Neural cell (in vitro differentiated cells): ENCODE results near the gene EMILIN1. TPM values are rescaled to one million over a fixed set of nuclear protein-coding genes. Genes with fewer than 3 reads are reported as not detected.

Source experiments
- H2AFZ ChIP-seq: fragments of 200-600, 300-800 bp; sonication (generic), shearing (Covaris generic); 2 replicates; pipeline ENCODE4 v1.6.0; 2014; ENCODE audit warnings: low read depth, mild to moderate bottlenecking, antibody characterized with exemption, low read length, moderate library complexity
- H3F3A ChIP-seq: fragments of 200-600 bp; shearing (Covaris generic); 2 replicates; pipeline ENCODE4 v1.6.1; 2016; ENCODE audit warnings: mild to moderate bottlenecking, moderate library complexity, mixed read lengths, antibody characterized with exemption, low read length; ENCODE audit not compliant: insufficient read depth, poor library complexity, severe bottlenecking
- H3K27ac ChIP-seq: fragments of 200-600, 300-800 bp; sonication (generic), shearing (Covaris generic); 2 replicates; pipeline ENCODE4 v1.5.1; 2014; ENCODE audit warnings: mild to moderate bottlenecking, low read length, moderate library complexity
- H3K27me3 ChIP-seq: fragments of 300-800, 200-600 bp; sonication (generic), shearing (Covaris generic); 2 replicates; pipeline ENCODE4 v1.6.0; 2014; ENCODE audit warnings: mild to moderate bottlenecking, low read depth, low read length, moderate library complexity; ENCODE audit not compliant: insufficient read depth
- H3K36me3 ChIP-seq: fragments of 300-800, 200-600 bp; sonication (generic), shearing (Covaris generic); 2 replicates; pipeline ENCODE4 v1.5.1; 2014; ENCODE audit warnings: mild to moderate bottlenecking, antibody characterized with exemption, low read length, moderate library complexity; ENCODE audit not compliant: insufficient read depth
- H3K4me2 ChIP-seq: fragments of 300-800, 200-600 bp; sonication (generic), shearing (Covaris generic); 2 replicates; pipeline ENCODE4 v1.6.0; 2014; ENCODE audit warnings: mild to moderate bottlenecking, low read length
- H3K4me3 ChIP-seq: fragments of 300-800, 200-600 bp; sonication (generic), shearing (Covaris generic); 2 replicates; pipeline ENCODE4 v1.5.1; 2014; ENCODE audit warnings: mild to moderate bottlenecking, low read length, moderate library complexity
- H3K79me2 ChIP-seq: fragments of 200-600 bp; shearing (Covaris generic); replicated peaks from 2 replicates; pipeline ENCODE4 v1.6.0; 2014; ENCODE audit warnings: mild to moderate bottlenecking, low read length, moderate library complexity; ENCODE audit not compliant: insufficient read depth
- H3K9ac ChIP-seq: fragments of 300-800, 200-600 bp; sonication (generic), shearing (Covaris generic); 2 replicates; pipeline ENCODE4 v1.6.1; 2016; ENCODE audit warnings: mild to moderate bottlenecking, low read length, mixed read lengths
- H3K9me2 ChIP-seq: fragments of 200-600 bp; shearing (Covaris generic); 2 replicates; pipeline ENCODE4 v1.6.1; 2016; ENCODE audit warnings: mild to moderate bottlenecking, low read length, mixed read lengths; ENCODE audit not compliant: insufficient read depth
- H3K9me3 ChIP-seq: fragments of 200-600, 300-800 bp; sonication (generic), shearing (Covaris generic); 2 replicates; pipeline ENCODE4 v1.6.1; 2016; ENCODE audit warnings: mild to moderate bottlenecking, mixed run types, low read length, moderate library complexity, mixed read lengths
- H4K20me1 ChIP-seq: fragments of 200-600 bp; shearing (Covaris generic); 2 replicates; pipeline ENCODE4 v1.6.1; 2016; ENCODE audit warnings: mild to moderate bottlenecking, mixed run types; ENCODE audit not compliant: insufficient read depth
- EP300 ChIP-seq: fragments of 450-650 bp; conservative IDR thresholded peaks from 2 replicates; pipeline ENCODE4 v1.6.1; 2014; ENCODE audit warnings: antibody characterized with exemption, mild to moderate bottlenecking, moderate library complexity; ENCODE audit not compliant: poor library complexity, severe bottlenecking
- EZH2 ChIP-seq: fragments of 200-600, 300-800 bp; shearing (Covaris generic), sonication (generic); IDR thresholded peaks from 2 replicates; pipeline ENCODE4 v1.6.1; 2014; ENCODE audit warnings: antibody characterized with exemption, low read length, borderline replicate concordance, mild to moderate bottlenecking; ENCODE audit not compliant: insufficient read depth, poor library complexity, severe bottlenecking
- MXI1 ChIP-seq: fragments of 450-650 bp; conservative IDR thresholded peaks from 2 replicates; pipeline ENCODE4 v1.6.1; 2014; ENCODE audit warnings: antibody characterized with exemption, mild to moderate bottlenecking; ENCODE audit not compliant: poor library complexity, severe bottlenecking
- POLR2AphosphoS5 ChIP-seq: IDR thresholded peaks from 2 replicates; pipeline ENCODE4 v1.6.1; 2012
- RAD21 ChIP-seq: fragments of 450-650 bp; conservative IDR thresholded peaks from 2 replicates; pipeline ENCODE4 v1.6.1; 2014; ENCODE audit warnings: antibody characterized with exemption, mild to moderate bottlenecking, moderate library complexity
- SMC3 ChIP-seq: fragments of 450-650 bp; conservative IDR thresholded peaks from 2 replicates; pipeline ENCODE4 v1.6.1; 2014; ENCODE audit warnings: antibody characterized with exemption, mild to moderate bottlenecking, moderate library complexity; ENCODE audit not compliant: poor library complexity
- TAF1 ChIP-seq: IDR thresholded peaks from 2 replicates; pipeline ENCODE4 v1.6.1; 2012; ENCODE audit warnings: low read depth
- polyA plus RNA-seq: library from polyadenylated mRNA; depleted of rRNA; stranded (reverse); fragments of >200 nt; gene quantifications from 2 replicates; pipeline ENCODE4 v1.2.3, GENCODE V29; 2014
- TF ChIP-seq, protein P1 (sequence below): IDR thresholded peaks from 2 replicates; pipeline ENCODE4 v1.6.1; 2012; ENCODE audit warnings: borderline replicate concordance
- TF ChIP-seq, protein P2 (sequence below): fragments of 450-650 bp; IDR thresholded peaks from 2 replicates; pipeline ENCODE4 v1.5.1; 2014; ENCODE audit warnings: antibody characterized with exemption, mild to moderate bottlenecking, moderate library complexity; ENCODE audit not compliant: poor library complexity, severe bottlenecking

Gene EMILIN1
- polyA plus RNA-seq, 1 donor from 2014 or later = 1.3 TPM

DNA sequence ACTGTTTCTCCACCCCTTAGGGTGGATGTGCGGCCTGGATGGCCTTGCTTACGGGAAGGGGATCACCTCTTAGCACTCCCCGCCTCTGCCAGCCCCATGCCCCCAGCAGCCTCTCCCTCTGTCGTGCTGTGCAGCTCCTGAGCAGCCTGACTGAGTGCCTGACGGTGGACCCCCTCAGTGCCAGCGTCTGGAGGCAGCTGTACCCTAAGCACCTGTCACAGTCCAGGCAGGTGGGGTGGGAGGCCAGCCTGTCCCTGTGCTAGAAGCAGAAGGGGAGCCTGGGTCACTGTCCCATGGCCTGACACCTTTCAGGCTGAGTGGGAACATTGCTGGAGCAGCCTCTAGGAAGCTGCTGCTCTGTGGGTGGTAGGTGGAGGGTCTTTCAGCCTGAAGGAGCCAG, 40.4 kb upstream of the EMILIN1 start:
- Histone ChIP-seq H3K4me2 (no peak overlapping the region), H3K36me3 (no peaks in the 10 kb centered on the region), H2AFZ (no peak overlapping the region), H3K27ac (no peak overlapping the region), H3K79me2 (peaks cover 3% of the 10 kb centered on the region), H4K20me1 (no peaks in the 10 kb centered on the region), H3K9me3 (no peaks in the 10 kb centered on the region), H3K9me2 (no peaks in the 10 kb centered on the region), H3K27me3 (no peaks in the 10 kb centered on the region), H3F3A (no peaks in the 10 kb centered on the region), H3K9ac (no peak overlapping the region), H3K4me3 (no peak overlapping the region)
- no peak for TF ChIP-seq MXI1

DNA sequence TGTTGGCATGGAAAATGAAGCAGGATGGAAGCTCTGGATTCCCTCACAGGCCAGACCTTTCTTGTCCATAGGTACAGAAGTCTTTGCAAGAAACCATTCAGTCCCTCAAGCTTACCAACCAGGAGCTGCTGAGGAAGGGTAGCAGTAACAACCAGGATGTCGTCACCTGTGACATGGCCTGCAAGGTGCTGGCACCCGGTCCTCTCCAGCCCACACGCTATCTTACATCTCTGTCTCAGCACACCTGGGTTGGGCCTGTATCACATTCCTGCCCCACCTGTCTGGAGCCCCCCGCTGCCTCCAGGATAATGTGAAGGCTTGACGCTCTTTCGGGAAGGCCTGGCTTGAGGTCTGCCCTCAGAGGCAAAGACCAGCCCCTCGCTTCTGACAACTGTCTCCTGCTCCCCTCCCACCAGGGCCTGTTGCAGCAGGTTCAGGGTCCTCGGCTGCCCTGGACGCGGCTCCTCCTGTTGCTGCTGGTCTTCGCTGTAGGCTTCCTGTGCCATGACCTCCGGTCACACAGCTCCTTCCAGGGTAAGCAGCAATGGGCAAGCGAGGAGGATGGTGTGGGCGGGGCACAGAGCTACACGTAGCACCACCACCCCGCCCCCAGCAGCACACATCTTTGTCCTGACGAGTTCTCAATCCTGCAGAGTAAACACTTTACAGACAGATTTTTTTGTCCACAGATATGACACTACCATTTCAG, 39.6 kb upstream of the EMILIN1 start:
- no peaks in the 10 kb centered on the region for H3K36me3 ChIP-seq
- H3K27ac ChIP-seq = no peak overlapping the region
- H3K9me3 ChIP-seq = no peaks in the 10 kb centered on the region
- H4K20me1 ChIP-seq = no peaks in the 10 kb centered on the region
- H3K27me3 ChIP-seq = no peaks in the 10 kb centered on the region
- no peak overlapping the region for H3K4me2 ChIP-seq
- H3K79me2 ChIP-seq = no peaks in the 10 kb centered on the region
- H2AFZ ChIP-seq = no peak overlapping the region
- TF ChIP-seq, protein P1, sequence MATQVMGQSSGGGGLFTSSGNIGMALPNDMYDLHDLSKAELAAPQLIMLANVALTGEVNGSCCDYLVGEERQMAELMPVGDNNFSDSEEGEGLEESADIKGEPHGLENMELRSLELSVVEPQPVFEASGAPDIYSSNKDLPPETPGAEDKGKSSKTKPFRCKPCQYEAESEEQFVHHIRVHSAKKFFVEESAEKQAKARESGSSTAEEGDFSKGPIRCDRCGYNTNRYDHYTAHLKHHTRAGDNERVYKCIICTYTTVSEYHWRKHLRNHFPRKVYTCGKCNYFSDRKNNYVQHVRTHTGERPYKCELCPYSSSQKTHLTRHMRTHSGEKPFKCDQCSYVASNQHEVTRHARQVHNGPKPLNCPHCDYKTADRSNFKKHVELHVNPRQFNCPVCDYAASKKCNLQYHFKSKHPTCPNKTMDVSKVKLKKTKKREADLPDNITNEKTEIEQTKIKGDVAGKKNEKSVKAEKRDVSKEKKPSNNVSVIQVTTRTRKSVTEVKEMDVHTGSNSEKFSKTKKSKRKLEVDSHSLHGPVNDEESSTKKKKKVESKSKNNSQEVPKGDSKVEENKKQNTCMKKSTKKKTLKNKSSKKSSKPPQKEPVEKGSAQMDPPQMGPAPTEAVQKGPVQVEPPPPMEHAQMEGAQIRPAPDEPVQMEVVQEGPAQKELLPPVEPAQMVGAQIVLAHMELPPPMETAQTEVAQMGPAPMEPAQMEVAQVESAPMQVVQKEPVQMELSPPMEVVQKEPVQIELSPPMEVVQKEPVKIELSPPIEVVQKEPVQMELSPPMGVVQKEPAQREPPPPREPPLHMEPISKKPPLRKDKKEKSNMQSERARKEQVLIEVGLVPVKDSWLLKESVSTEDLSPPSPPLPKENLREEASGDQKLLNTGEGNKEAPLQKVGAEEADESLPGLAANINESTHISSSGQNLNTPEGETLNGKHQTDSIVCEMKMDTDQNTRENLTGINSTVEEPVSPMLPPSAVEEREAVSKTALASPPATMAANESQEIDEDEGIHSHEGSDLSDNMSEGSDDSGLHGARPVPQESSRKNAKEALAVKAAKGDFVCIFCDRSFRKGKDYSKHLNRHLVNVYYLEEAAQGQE = no peak
- TF ChIP-seq, protein P2, sequence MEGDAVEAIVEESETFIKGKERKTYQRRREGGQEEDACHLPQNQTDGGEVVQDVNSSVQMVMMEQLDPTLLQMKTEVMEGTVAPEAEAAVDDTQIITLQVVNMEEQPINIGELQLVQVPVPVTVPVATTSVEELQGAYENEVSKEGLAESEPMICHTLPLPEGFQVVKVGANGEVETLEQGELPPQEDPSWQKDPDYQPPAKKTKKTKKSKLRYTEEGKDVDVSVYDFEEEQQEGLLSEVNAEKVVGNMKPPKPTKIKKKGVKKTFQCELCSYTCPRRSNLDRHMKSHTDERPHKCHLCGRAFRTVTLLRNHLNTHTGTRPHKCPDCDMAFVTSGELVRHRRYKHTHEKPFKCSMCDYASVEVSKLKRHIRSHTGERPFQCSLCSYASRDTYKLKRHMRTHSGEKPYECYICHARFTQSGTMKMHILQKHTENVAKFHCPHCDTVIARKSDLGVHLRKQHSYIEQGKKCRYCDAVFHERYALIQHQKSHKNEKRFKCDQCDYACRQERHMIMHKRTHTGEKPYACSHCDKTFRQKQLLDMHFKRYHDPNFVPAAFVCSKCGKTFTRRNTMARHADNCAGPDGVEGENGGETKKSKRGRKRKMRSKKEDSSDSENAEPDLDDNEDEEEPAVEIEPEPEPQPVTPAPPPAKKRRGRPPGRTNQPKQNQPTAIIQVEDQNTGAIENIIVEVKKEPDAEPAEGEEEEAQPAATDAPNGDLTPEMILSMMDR = no peak
- TF ChIP-seq SMC3 (no peak), MXI1 (no peak), TAF1 (no peak)
- H3F3A ChIP-seq = no peaks in the 10 kb centered on the region
- no peak overlapping the region for H3K9ac ChIP-seq
- H3K4me3 ChIP-seq = no peak overlapping the region
- H3K9me2 ChIP-seq = no peaks in the 10 kb centered on the region

DNA sequence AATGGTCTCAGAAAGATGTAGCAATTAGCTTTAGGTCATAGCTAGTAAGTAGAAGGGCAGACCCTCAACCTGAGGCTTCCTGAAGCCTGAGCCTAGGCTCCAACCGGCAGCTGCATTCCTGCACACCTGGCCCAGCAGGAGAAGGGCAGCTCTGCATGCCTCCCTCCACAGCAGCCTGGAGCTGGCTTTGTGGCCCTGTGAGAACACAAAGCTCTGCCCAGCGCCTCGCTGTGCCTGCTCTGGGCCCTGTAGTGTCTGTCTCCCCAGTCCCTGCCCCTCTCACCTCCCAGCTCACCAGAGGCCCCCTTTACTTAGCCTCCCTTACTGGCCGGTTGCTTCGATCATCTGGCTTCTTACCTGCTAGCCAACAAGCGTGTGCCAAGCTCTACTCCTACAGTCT, 39.0 kb upstream of the EMILIN1 start:
- H2AFZ ChIP-seq = no peak overlapping the region
- no peaks in the 10 kb centered on the region for H3K9me3 ChIP-seq
- H3K9me2 ChIP-seq = no peaks in the 10 kb centered on the region
- no peak for TF ChIP-seq EP300
- no peak for TF ChIP-seq SMC3
- TF ChIP-seq RAD21 = no peak
- TF ChIP-seq POLR2AphosphoS5 = no peak
- TF ChIP-seq EZH2 = no peak
- TF ChIP-seq, protein P2 = no peak
- TF ChIP-seq, protein P1 = no peak
- no peak for TF ChIP-seq MXI1
- no peaks in the 10 kb centered on the region for H4K20me1 ChIP-seq
- H3K4me2 ChIP-seq = no peak overlapping the region
- no peaks in the 10 kb centered on the region for H3K79me2 ChIP-seq
- H3K4me3 ChIP-seq = no peak overlapping the region
- no peaks in the 10 kb centered on the region for H3K27me3 ChIP-seq
- no peak overlapping the region for H3K27ac ChIP-seq
- no peaks in the 10 kb centered on the region for H3K36me3 ChIP-seq
- H3F3A ChIP-seq = no peaks in the 10 kb centered on the region
- H3K9ac ChIP-seq = no peak overlapping the region
